ENCODE data around the gene CLEC1B.
A peak's percentile ranks its signal among the peaks of the same experiment; 100 is the strongest.

Gene CLEC1B

DNA sequence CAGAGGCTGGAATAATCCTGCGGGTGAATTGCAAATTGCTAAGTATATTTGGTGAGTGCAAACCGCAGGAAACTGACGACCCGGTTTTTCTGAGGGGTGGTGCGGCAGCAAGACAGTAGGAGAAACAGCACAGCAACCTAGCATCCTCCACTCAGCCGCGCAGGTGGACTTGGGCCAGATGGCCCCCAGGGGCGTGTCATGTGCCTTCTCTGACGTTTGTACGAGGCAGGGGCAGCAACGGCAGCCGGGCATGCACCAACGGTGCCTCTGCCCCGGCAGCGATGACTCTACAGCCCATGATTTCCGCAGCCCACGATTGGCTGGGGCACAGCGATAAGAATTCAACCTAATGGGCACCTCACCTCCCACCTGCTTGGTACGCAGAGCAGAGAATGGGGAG, 55.7 kb downstream of the CLEC1B start:
- peak overlapping the region; percentile 13 for H3K4me3 ChIP-seq (ENCODE audit: low read length)
- no peak for TF ChIP-seq CTCF (IDR thresholded peaks at IDR 0.05; ENCODE audit: insufficient read depth, low read depth, low read length, missing control alignments)
- DNase-seq (ENCODE audit: low read depth), result peak; percentile 34
